NOMO-1 treated with dmso at 0.1 percent for 144 hours (cell line): Measurements from ENCODE around the gene AKAP13.

Experiments used
- DNase-seq: peaks from one replicate; lab custom pipeline; 2025; ENCODE audit not compliant: unreplicated experiment; lab: John Stamatoyannopoulos, UW

The AKAP13 gene

DNA sequence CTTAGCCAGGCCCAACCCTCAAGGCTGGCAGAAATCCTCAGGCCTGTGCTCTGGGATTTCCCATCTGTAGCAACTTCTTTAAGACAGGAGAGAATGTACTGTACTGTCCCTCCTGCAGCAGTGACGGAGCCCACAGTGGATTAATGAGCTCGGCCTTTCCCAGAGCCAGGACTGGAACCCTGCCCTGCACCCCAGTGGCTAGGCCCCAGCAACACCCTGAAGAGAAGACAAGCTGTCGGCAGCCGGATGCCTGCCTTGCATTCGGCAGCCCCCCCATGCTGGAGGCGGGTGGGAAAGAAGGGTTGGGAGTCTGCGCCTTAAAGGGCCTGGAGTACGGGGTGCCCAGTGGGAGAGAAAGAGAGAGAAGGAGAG is 382.3 kb downstream of the AKAP13 start:
- DNase-seq = no peak

DNA sequence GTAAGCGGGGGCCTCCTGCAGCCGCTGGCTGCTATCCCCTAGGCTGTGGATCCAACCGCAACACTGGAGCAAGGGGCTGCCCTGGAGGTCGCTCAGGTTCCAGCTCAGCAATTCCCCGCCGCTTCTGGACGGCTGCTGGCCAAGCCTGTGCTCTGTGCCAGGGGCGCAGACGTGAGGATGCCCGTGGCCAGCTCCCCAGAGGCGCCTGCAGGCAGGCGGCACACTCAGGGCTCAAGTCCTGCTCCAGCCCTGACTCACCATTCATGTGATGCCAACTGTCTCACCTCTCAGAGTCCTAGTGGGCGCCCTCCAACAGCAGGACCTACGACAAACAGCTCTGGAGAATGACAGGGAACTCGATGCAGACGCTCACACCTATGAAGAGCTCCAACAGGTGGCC is 382.8 kb downstream of the AKAP13 start:
- no peak for DNase-seq

DNA sequence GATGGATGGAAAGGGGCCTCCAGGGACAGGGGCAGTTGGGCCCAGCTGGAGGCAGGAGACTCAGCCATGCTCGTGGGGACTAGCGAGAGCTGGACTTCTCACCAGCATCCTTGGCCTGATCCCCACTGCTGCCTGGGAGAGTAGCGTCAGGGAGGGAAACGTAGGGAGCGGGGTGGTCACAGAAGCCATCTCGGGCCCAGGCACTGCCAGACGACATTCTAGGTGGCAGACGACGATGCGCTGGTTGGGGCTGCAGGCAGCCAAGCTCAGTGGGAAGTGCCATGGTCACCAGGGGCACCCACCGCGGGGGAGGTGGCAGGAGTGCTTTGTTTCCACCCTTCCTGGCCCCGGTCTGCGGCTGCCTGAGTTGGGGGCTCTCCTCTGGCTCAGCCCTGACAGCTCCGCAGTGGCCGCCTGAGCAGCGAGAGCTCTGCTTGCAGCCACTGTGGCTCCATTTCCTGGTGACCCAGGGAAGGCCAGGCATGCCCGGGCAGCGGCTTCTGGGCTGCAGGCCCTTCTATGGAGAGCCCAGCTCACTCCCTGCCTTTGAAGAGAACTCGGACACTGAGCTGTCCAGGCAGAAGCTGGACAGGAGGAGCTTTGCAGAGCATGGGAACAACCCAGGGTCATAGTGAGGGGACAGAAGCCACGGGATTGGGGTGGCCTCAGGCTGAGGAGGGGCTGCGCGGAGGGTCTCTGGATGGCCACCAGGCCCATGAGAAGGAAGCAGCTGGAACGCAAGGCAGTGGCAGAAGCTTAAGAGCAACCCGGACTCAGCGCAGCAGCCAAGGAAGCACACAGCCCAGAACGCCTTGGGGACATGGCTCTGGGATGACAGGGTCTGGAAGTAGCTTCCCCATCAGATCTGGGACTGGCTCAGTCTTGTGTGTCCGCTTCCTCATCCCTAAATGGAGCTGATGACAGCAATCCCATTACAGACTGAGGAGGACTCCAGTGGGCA is 383.6 kb downstream of the AKAP13 start:
- DNase-seq = no peak

DNA sequence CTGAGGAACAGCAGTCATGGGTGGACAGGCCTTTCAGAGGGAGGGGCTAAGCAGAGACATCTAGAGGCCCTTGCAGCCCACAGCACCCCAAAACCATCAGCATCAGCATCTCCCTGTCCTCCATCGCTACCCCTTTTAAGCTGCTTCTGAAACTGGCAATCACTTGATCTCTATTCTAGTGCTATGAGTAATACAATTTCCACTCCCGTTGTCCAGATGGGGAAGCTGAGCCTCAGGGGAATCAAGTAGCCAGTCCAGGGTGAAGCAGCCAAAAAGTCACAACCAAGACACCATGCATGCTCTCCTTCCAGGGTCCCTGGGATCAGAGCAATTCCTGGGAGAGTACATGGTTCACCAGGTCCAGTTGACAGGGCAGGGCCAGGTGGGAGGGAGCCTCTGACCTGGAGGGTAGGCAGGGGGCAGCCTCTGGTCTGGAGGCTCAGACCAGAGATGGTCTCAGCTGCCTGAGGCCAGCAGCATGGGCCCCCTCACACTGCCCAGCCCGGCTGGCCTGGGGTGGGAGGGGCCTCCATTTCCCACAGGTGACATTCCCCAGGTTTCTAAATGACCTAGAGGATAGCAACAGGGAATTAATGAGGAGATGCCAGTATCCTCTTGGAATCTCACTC is 384.4 kb downstream of the AKAP13 start:
- no peak for DNase-seq

DNA sequence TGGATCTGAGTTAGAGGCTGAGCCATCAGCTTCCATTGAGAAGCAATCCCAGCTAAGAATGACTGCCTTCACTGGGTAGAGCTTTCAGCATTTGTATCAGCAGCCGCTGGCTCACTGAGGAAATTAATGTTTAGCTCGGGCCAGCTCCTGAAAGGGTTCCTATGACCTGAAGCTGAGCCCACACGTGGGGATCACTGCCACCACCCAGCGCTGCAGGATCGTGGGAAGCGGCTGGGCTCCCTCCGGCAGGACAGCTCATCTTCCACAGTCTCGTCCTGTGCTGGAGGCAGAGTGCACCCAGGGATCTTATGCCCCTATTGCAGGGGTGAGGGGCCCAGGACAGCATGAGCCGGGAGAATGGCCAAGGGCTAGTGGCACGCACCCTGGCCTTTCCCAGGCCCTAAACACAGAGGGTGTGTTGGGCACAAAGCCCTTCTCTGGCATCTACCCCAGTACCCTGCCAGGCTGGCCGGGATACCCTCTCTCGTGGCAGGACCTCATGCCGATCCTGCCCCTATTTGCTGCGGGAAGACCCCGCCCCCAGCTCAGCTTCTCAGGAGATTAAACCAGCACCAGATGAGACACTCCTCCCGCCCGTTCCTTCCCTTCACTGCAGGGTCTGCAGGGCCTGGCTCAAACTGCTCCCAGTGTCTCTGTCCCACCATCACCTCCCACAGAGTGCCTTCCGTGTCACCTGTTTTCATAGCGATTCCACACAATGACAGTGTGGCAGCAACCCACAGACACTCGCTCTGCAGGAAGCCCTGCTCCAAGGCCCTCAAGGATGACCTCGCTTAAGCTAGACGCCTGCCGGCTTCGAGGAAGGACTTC is 385.8 kb downstream of the AKAP13 start:
- DNase-seq = no peak

DNA sequence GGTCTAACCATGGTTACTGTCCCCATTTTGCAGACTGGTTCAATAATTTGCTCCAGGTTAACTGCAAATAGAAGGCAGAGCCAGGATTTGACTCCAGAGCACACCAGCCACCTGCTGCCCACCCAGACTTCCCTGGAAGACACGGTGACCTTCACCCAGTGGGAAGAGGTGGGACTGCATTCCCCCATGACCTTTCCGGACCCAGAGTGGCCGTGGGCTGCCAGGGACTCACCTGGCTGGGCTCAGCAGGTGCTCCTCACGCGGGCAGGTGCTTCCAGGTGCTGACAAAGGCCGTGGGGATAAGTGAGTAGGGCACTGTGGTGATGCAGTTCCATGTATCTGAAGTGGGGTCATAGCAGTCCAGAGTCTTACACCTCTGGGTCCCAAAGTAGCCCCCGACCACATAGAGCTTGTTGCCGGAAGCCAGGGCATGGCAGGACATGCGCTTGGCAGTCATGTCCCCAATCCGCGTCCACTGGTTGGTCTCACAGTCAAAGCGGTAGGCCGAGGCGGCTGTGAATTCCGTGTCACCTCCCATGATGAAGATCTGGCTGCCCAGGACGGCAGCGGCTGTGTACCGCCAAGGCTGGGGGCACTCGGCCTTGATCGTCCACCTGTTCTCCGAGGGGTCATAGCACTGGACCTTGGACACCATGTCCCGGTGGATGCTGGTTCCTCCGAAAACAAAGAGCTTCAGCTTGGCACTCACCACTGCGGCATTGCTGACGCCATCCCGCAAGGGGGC is 387.6 kb downstream of the AKAP13 start:
- no peak for DNase-seq

DNA sequence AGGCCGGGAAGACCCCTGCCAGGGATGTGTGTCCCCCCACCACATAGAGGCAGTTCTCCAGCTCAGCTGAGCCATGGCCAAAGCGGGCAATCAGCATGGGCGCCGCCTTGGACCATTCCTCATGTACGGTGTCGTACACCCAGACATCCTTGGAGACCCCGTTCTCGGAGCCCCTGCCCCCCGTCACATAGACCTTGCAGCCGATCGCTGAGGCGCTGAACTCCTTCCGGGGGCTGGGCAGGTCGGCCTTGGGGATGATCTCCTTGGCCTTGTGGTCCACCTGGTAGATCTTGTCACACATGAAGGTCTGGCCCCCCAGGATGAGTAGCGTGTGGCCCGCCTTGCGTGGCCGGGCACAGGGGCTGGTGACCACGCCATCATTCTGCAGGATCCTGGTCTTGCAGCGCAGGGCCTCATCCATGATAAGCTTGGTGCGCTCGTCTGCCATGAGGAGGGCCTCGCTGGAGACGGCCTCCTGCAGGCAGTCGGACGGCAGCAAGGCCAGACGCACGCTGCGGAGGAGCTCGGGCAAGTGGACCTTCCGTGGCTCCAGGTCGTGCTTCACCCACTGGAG is 388.3 kb downstream of the AKAP13 start:
- no peak for DNase-seq

DNA sequence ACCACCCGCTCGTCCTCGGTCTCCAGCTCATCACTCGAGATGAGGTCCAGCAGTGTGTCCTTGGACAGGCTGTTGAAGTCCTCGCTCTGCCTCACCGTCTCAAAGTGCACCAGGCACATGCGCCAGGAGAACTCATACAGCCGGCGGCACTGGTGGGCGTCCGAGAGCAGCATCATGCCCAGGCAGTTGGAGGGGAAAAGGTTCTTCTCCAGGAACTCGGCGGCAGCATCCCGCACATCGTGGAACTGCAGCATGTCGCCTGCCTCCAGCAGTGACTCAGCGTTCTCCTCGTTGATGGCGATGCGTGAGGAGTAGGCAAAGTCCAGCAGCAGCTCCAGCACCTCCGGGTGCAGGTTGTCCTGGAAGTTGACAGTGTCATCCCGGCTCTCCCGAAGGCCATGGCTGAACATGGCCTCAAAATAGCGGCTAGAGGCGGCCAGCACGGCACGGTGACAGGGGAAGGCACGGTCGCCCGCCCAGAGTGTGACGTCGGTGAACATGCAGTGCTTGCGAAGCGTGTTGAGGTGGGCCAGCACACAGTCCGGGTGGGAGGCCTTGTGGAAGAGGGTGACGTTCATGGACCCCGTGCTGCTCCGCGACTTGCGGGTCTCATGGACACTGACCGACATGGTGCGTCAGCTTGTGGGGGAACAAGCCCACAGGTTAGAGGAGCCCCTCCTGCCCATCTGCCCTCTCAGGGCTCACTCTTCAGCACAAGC is 388.9 kb downstream of the AKAP13 start:
- DNase-seq = no peak

DNA sequence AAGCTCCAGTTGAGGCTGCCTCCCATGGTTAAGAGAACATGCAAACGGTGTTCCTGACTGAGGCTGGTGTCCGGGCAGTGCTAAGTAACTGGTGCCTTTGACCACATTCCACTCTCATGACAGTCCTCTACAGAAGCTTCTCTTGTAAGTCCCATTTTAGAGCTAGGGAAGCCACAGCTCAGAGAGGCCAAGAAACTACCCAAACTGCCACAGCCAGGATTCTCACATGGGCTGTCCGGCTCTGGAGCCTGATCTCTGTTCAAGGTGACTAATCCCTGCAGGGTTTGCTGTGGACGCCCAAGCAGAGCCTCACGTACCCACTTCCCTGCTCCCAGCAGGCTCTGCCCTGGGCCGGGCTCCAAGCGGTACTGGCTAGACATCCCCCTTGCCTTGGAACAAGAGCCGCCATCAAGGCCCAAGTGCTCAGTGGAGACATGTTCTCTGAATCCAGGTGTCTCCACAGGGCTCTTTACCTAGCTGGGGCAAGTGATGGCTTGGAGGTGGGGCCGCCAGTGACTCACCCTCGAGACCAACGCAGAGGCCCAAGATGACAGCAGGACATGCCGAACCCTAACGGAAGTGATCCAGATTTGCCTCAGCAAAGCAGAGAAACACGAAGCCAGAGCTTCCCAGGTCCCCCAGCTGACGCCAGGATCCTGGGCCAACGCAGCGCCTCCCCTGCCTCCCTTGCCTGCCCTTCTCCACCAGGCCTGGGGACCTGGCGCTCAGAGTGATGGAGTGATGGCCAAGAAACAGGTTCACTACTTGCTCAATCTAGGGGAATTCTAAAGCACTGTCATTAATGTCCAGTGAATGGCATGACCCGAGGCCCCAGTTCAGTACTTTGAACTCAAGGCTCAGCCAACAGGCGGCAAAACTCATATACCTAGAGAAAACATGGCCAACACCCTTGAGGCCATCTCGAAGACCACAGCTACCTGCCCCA is 390.0 kb downstream of the AKAP13 start:
- no peak for DNase-seq

DNA sequence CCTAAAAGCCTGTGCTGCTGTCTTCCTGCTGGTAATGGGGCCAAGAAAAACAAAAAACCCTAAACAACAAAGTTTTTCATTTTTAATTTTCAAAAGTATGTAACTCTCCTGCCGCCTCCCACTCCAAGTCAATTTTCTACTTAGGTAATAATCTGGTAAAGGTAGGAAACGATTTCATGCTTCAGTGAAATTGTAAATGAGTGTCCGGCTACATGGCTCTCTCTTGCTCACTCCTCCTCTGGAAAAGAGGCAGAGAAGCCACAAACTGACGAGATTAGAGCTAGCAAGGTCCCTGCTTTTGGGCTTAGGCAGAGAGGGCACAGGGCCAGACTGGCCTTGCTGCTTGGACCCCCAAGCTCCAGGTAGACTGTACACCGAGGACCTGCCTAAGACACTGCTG is 390.9 kb downstream of the AKAP13 start:
- no peak for DNase-seq

DNA sequence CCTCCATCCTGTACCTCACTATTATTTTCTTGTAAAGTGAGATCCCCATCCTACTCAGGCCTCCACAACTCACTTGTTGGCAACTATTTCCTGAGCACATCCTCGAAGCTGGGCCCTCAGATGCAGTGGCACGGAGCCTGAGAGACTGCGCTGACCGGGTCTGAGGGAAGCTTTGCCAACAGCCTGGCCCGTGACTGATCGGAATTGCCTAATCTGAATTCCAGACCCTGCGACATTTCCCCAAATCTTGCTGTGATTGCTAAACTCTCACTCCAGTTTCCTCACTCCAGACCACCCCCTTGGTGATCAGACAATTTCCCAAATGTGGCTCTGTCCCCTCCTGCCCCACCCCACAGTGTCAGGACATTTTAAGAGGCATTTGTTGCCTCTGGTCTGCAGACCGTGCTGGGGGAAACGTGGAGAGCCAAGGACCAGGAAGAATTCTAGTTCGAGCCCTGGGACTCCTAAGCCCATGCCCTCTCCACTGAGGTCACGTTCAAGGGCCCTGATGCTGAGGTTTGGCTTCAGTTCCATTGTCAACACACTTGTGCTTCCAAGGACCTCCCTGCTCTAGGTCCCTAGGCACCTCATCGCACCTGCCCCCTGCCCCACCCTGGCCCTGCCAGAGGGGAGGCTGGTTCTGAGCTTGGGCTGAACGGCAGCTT is 391.5 kb downstream of the AKAP13 start:
- DNase-seq = no peak

DNA sequence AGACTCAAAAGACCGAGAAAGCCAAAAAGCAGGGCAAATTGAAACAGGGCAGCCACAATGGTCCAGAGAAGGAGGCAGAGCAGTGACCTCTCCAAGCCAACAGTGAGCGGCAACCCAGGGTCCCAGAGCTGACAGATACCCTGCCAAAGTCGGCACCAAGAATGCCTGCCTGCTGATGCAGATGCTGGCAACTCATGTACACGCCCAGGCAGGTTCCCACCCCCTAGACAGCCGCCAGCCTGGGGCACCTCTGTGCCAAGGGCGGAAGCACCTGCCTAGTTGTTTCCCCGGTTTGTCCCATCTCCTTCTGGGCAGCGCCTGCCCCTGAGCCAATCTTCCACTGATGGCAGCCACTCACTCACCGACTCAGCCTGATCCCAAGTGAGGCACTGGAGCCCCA is 392.3 kb downstream of the AKAP13 start:
- no peak for DNase-seq

DNA sequence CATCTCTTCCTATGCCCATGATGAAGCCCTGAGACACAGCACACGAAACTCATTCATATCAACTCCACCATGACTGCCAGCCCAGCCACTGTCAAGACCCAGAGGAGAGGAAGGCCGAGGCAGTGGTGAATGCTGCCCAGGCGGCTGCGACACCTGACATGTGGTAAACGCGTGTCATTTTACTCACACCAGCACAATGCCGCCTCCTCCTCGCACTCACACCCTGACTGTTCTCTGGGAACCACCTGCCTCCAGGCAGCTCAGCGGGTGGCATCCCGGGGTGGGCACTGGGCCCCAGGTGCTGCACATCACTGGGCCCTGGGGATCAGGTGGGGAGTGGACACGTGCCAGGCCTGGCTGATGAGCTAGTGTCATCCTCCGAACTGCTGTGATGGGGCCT is 392.8 kb downstream of the AKAP13 start:
- DNase-seq = no peak

DNA sequence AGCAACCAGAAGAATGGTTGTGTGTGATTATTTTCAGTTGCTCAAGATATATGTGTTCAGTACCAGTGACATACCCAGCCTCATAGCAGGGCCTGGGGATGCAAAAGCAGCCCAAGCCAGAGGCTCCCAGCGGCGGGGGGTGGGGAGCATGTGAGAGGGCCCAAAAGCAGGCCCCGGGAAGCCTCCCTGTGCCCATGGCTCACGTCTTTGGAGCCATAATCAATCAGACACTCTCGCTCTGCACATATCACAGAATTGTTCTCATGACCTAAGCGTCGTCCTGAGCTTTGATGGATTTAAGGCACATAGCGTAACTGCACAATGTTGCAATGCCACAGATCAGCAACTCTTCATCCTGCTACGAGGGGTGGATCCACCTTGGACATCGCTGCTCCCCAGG is 393.6 kb downstream of the AKAP13 start:
- no peak for DNase-seq

DNA sequence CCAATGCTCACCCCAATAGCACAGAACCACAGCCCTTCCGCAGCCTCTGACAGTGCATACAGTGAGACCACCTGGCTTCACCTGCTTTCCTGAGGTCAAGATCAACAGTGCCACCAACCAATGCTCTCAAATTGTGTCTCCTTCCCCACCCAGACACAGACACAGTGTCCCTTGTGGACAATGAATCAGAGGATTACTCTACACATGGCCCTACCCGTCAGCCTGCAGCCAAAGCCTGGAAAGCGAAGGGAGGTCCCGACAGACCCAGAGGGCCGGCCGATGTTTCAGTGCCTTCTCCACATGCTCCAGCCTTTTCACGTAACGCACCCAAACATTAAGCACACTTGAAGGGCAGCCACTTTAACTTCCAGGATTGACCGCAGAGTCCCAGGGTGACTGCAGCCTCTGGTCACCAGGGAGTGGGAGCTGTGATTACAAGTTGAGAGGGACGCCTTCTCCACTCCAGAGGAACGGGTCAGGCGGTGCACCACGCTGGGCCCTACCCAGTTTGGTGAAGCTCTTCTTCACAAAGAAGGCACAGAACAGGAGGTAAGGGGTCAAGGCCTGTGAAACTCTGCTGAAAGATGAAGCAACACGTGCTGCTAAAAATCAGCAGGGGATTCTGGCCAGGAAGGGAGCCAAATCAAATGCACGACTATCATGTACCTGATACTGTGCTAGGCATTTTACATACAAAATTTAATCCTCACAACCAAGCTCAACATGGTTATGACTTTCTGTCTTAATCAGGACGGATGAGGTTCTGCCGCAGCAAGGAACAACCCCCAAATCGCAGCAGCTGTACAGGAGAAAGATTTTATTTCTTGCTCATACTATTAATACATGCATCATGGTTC is 397.1 kb downstream of the AKAP13 start:
- no peak for DNase-seq

DNA sequence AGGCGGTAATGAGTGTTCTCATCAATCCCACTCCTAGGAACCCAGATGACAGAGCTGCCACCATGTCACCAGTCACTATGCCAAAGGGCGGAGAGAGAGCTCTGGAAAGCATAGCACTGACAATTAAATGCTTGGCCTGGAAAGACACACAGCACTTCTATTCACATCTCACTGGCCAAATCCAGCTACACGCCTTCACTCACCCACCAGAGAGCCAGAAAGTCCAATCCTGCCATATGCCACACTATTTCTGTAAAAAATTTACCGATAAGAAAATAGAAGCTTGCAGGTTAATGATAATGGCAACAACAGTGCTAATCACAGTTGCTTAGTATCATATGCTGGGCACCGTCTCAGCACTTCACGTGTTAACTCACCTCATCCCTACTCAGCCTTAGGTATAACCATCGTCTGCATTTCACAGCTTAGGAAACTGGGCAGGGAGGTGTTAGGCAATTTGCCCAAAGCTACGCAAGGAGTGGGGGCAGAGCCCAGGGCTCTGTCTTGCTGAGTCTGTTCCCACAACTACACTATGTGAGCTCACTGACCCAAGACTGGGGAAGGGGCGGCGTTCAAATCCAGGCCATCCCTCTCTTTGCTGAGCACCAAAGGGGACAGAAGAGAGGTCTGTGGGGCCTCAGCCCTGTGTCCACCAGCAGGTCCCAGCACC is 397.8 kb downstream of the AKAP13 start:
- DNase-seq = no peak

DNA sequence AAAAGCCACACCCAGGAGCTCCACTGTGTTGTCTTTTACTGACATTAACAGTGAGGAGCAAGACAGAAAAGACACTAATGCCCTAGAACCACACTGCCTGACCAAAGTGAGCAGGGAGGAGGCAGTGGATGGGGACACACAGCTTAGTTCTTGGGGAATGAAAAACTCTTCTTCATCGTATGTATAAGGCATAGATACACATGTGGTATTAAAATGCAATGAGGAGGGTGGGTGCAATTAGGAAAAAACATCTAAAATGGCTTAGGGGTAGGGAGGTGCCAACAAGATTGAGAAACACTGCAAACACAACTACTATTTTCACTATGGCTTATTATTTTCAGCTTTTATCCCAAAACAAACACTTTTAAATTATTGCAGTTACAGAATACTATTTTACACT is 398.8 kb downstream of the AKAP13 start:
- no peak for DNase-seq
